Measurements from ENCODE around the gene DIP2C.

Gene DIP2C

DNA sequence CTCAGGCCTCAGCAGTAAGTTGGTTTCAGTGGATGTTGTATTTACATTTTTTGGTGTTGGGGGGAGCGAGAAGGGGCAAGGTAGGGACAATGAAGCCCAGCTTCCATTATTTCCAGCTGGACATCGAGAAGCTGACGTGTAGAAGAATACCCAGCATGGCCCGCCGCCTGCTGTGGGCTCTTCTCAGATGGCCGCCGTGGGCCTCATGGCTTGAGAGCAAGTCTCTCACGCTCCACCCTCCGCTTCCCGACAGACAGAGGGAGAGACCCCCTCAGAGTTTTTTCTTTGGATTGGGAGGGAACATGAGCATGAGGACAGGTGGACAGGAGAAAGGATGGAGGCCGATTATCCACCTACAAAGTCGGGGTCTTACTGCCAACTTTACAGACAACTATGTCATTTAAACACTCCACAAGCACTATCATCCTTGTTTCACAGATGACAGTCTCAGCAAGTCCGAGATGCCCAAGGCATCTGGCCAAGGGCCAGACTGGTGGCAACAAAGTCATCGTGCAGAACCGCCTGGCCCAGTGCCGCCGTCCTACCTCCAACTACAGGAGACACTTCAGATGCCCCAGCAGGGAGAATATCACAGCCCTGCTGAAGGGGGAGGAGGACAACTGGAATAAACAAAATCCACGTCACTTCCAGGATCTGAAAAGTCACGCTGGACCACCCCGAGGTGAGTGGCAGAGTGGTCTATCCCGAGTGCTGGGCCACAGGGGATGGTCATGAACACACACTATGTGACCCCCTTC, 195.9 kb downstream of the DIP2C start:
- Histone ChIP-seq H3K4me3 (ENCODE audit: low read length) (no peak overlapping the region), H3K36me3 (ENCODE audit: control insufficient read depth, insufficient read depth, low read length) (no peaks in the 10 kb centered on the region), H3K9ac (ENCODE audit: low read length) (no peak overlapping the region), H3K9me3 (ENCODE audit: control insufficient read depth, low read length) (no peaks in the 10 kb centered on the region), H3K27me3 (ENCODE audit: control insufficient read depth, insufficient read depth, low read length) (no peaks in the 10 kb centered on the region), H3K4me1 (ENCODE audit: control insufficient read depth, insufficient read depth, low read length) (no peaks in the 10 kb centered on the region)

DNA sequence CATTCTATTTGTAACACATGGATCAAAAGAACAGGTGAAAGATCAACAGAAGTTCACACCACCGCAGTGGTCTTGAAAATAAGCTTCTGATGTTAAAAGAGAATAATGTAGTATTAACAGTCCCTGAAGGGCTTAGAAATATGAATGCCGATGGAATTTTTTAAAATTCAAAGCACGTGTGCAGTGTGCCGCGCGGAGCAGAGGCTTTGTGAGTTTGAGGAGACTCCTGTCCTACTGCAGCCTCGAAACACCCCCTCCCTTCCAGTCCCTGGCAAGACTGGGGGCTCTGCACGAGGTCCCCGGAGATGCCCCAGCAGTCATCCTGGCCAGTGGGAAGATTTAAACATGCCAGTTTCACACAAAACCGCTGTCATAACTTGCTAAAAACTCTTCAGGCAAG, 196.6 kb downstream of the DIP2C start:
- Histone ChIP-seq H3K27me3 (ENCODE audit: control insufficient read depth, insufficient read depth, low read length) (no peaks in the 10 kb centered on the region), H3K36me3 (ENCODE audit: control insufficient read depth, insufficient read depth, low read length) (no peaks in the 10 kb centered on the region), H3K4me3 (ENCODE audit: low read length) (no peak overlapping the region), H3K9ac (ENCODE audit: low read length) (no peak overlapping the region), H3K4me1 (ENCODE audit: control insufficient read depth, insufficient read depth, low read length) (no peaks in the 10 kb centered on the region), H3K9me3 (ENCODE audit: control insufficient read depth, low read length) (no peaks in the 10 kb centered on the region)

DNA sequence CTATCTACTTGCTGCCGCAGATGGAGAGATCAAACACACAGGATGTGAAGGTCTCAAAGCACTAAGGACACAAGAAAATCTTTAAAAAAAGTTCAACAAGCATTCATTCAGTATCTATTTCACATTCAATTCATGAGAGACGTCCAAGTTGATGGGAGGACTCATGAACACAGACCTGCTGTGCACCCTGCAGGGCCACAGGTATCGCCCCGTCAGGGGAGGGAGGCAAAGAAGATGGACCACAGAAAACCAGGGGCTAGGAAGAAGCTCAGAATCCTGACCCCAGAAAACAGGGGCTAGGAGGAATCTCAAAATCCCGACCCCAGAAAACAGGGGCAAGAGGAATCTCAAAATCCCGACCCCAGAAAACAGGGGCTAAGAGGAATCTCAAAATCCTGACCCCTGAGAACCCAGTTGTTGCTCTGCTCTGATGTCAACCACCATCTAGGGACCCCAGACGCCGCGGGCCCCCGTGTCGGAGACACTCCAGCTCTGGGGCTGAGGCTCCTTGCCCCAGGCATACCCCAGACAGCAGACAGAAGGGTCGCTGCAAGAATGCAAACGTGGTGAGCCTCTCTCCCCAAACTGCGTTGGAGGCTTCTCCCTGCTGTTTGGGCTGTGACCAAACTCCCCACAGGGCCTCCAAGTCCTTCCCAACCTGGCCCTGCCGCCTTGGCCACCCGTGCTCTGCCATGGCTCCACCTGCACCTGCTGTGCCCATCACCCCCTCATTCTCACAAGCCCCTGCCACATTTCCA, 197.6 kb downstream of the DIP2C start:
- H3K9me3 ChIP-seq (ENCODE audit: control insufficient read depth, low read length): no peaks in the 10 kb centered on the region
- H3K4me1 ChIP-seq (ENCODE audit: control insufficient read depth, insufficient read depth, low read length): no peaks in the 10 kb centered on the region
- H3K36me3 ChIP-seq (ENCODE audit: control insufficient read depth, insufficient read depth, low read length): no peaks in the 10 kb centered on the region
- H3K9ac ChIP-seq (ENCODE audit: low read length): no peak overlapping the region
- H3K4me3 ChIP-seq (ENCODE audit: low read length): no peak overlapping the region
- H3K27me3 ChIP-seq (ENCODE audit: control insufficient read depth, insufficient read depth, low read length): no peaks in the 10 kb centered on the region

DNA sequence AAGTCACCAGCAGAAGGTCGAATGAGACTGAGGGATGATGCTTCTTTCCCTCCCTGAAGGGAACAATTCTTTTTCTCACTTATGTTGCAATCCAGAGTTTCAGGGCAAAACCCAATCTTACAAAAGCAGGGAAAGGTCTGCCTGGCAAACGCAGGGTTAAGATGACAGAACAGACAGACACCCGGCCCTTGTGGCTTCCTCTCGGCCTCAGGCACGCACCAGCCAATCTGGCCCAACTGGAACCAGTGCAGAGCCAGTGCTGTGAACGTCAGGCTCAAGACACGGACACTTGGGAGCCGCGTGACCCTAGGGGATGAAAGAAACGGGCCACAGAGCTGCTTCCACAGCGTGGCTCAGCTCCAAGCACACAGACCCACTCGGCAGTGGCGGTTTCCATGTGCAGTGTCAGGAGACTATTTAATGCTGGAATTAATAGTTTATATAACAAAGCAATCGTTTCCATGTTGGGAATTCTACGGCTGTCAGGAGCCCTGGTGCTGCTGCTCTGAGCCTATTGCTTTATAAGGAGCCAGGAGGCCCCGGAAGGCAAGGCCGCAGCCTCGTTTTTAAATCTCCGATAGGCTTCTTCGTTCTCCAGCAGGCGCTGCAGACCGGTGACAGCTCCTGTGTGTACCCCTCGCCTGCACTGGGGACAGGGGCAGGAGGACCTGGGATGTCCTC, 198.4 kb downstream of the DIP2C start:
- Histone ChIP-seq H3K27me3 (ENCODE audit: control insufficient read depth, insufficient read depth, low read length) (no peaks in the 10 kb centered on the region), H3K4me1 (ENCODE audit: control insufficient read depth, insufficient read depth, low read length) (no peaks in the 10 kb centered on the region), H3K9ac (ENCODE audit: low read length) (no peak overlapping the region), H3K4me3 (ENCODE audit: low read length) (no peak overlapping the region), H3K36me3 (ENCODE audit: control insufficient read depth, insufficient read depth, low read length) (no peaks in the 10 kb centered on the region), H3K9me3 (ENCODE audit: control insufficient read depth, low read length) (no peaks in the 10 kb centered on the region)

DNA sequence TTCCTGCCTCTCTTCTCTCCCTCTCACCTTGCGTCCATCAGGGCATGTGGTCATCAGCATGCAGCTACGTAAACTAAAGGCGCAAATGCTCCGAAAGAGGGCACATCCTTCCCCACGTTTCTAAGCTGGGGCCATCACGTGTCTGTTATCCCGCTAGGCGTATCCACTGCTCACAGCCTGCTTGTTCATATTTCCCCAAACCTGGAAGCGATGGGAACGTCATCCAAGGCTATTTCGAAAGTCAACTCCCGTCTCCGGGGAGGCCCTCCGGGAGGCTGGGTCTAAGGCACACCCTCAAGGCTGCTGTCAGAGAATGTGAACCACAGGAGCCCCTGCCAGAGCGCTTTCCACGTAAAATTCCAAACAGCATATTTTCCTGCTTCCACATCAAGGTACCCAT, 199.2 kb downstream of the DIP2C start:
- H3K9ac ChIP-seq (ENCODE audit: low read length): no peak overlapping the region
- no peaks in the 10 kb centered on the region for H3K4me1 ChIP-seq (ENCODE audit: control insufficient read depth, insufficient read depth, low read length)
- H3K4me3 ChIP-seq (ENCODE audit: low read length): no peak overlapping the region

DNA sequence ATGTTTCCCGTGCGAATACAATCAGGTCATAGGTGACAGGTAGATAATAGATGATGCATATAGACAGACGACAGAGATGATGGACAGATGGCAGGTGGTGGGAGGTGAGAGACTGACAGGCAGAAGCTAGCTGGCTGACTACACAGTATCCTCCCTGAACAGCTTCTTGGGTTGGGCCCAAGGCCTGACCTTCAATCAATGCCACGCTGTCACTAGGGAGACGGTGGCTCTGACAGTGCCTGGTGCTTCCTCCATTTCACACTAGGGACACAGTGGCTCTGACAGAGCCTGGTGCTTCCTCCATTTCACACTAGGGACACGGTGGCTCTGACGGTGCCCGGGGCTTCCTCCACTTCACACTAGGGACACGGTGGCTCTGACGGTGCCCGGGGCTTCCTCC, 200.1 kb downstream of the DIP2C start:
- Histone ChIP-seq H3K4me1 (ENCODE audit: control insufficient read depth, insufficient read depth, low read length) (no peaks in the 10 kb centered on the region), H3K9ac (ENCODE audit: low read length) (no peak overlapping the region), H3K36me3 (ENCODE audit: control insufficient read depth, insufficient read depth, low read length) (no peaks in the 10 kb centered on the region), H3K9me3 (ENCODE audit: control insufficient read depth, low read length) (no peaks in the 10 kb centered on the region), H3K27me3 (ENCODE audit: control insufficient read depth, insufficient read depth, low read length) (no peaks in the 10 kb centered on the region), H3K4me3 (ENCODE audit: low read length) (no peak overlapping the region)

More for the DNA sequence above, 199.2 kb downstream of the DIP2C start:
- Histone ChIP-seq H3K9me3 (ENCODE audit: control insufficient read depth, low read length) (no peaks in the 10 kb centered on the region), H3K36me3 (ENCODE audit: control insufficient read depth, insufficient read depth, low read length) (no peaks in the 10 kb centered on the region), H3K27me3 (ENCODE audit: control insufficient read depth, insufficient read depth, low read length) (no peaks in the 10 kb centered on the region)

DNA sequence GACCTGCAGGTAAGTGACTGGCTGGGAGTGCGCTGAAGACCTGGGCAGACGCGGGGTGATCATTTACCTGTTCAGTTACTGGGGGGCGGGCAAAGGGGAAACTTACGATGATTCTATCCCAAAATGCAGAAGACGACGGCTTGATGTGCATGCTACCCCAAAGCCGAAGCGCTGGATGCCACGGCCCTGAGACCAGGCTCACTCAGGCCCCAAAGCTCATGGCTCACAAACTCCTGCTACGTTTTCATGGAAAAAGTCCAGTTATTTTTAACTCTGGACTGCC, 200.6 kb downstream of the DIP2C start:
- no peak overlapping the region for H3K4me3 ChIP-seq (ENCODE audit: low read length)

DNA sequence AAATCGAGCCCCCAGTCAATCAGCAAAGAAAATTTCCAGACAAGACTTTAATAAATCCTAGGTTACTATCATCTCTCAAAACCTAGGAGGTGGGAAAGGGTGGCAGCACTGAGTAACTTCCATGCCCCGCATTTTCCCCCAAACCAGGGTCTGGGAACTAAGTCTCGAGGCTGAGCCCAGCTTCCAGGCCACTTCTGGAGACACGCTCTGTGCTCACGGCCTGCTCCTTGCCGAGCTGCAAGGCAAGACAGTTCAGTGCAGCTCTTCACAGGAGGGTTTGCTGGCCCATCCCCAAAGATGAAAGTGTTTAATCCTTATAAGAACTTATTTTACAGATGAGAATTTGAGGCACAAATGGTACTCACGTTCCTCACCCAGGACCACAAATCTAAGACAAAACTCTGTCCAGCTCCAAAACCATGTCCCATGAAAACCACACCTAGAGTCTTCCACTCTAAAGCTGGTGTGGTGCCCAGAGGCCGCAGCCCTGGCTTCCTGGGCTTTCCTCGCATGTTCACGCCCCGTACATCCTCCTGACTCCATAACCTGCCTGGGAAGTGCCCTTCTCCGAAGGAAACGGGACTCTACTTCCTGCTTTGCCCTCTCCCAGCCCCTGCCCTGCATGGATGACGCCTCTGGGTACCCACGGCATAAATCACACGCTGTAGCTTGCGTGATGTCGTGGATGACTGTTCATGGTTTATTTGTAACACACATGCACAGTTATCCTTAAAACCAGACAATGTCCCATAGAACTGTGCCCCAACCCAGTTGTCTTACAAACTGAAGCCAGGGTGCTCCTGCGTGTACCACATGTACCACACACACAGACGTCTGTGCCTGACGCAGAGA, 201.2 kb downstream of the DIP2C start:
- H3K9me3 ChIP-seq (ENCODE audit: control insufficient read depth, low read length): no peaks in the 10 kb centered on the region
- H3K9ac ChIP-seq (ENCODE audit: low read length): no peak overlapping the region
- no peaks in the 10 kb centered on the region for H3K27me3 ChIP-seq (ENCODE audit: control insufficient read depth, insufficient read depth, low read length)
- no peaks in the 10 kb centered on the region for H3K36me3 ChIP-seq (ENCODE audit: control insufficient read depth, insufficient read depth, low read length)
- no peak overlapping the region for H3K4me3 ChIP-seq (ENCODE audit: low read length)
- no peaks in the 10 kb centered on the region for H3K4me1 ChIP-seq (ENCODE audit: control insufficient read depth, insufficient read depth, low read length)

More for the DNA sequence above, 200.6 kb downstream of the DIP2C start:
- Histone ChIP-seq H3K4me1 (ENCODE audit: control insufficient read depth, insufficient read depth, low read length) (no peaks in the 10 kb centered on the region), H3K36me3 (ENCODE audit: control insufficient read depth, insufficient read depth, low read length) (no peaks in the 10 kb centered on the region), H3K9me3 (ENCODE audit: control insufficient read depth, low read length) (no peaks in the 10 kb centered on the region), H3K27me3 (ENCODE audit: control insufficient read depth, insufficient read depth, low read length) (no peaks in the 10 kb centered on the region), H3K9ac (ENCODE audit: low read length) (no peak overlapping the region)

DNA sequence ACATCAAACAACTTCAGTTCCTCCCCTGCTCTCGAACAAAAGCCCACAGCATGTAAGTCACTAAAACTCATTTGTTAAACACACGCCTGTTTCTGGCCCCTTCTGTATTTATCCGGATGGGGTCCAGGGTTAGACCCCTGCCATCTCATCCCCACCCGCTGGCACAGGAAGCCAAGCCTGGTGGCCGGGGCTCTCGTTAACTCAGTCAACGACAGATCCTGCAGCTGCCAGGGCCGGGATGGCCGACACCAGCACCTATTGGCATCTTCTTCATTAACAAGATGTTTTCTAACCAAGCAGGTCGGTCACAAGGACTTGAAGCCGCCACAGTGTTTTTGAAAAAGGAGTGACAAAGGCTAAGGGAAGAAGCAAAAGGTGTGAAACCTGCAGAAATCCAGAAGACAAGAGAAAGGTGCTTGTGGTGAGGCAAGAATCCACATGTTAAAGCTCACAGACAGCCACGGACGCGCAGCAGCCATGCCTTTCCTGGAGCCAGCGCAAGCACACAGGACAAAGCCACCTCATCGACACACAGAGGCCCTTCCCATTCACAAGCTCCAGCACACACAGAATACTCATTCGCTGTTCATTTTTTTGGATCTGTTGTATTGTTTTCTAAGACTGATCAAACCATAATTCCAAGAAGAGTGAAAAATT, 202.7 kb downstream of the DIP2C start:
- Histone ChIP-seq H3K9me3 (ENCODE audit: control insufficient read depth, low read length) (no peaks in the 10 kb centered on the region), H3K4me3 (ENCODE audit: low read length) (no peak overlapping the region), H3K36me3 (ENCODE audit: control insufficient read depth, insufficient read depth, low read length) (no peaks in the 10 kb centered on the region), H3K4me1 (ENCODE audit: control insufficient read depth, insufficient read depth, low read length) (no peaks in the 10 kb centered on the region), H3K27me3 (ENCODE audit: control insufficient read depth, insufficient read depth, low read length) (no peaks in the 10 kb centered on the region), H3K9ac (ENCODE audit: low read length) (no peak overlapping the region)

DNA sequence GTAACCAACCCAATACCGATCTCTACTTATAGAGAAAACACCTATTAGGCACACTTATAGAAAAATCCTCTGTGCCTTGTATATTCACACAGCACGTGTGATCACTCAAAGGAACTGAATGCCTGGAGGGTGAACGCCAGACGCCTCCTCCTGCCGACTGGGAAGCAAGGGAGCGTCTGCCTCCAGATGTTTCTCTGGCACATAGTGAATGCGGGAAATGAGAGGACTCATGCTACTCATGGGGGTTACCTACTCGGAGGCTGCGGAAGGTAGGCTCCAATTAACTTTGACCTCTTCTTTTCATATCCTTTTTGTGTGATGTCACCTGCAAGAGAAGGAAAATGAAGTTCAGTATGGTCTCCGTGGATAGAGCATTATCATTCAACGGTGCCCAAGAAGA, 203.3 kb downstream of the DIP2C start:
- no peak overlapping the region for H3K4me3 ChIP-seq (ENCODE audit: low read length)
- no peak overlapping the region for H3K9ac ChIP-seq (ENCODE audit: low read length)
- H3K4me1 ChIP-seq (ENCODE audit: control insufficient read depth, insufficient read depth, low read length): no peaks in the 10 kb centered on the region

DNA sequence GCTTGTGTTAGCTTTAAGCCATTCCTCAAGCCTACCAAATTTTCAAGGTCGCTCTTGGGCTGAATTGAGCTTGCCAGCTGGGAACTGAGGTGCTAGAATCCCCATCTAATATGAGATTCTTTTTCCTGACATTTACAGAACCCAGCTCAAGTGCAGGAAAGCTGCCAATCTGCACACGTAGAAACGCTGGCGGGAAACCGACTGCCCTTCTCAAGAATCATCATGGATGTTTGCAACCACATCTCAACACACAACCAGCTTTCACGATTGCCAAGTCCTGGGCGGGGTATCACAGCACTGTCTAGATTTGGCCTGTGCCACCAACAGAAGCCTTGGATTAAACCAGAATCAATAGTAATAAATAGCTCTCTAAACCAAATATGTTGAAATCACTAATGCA, 203.7 kb downstream of the DIP2C start:
- Histone ChIP-seq H3K4me3 (ENCODE audit: low read length) (no peak overlapping the region), H3K36me3 (ENCODE audit: control insufficient read depth, insufficient read depth, low read length) (no peaks in the 10 kb centered on the region), H3K9ac (ENCODE audit: low read length) (no peak overlapping the region), H3K9me3 (ENCODE audit: control insufficient read depth, low read length) (no peaks in the 10 kb centered on the region), H3K4me1 (ENCODE audit: control insufficient read depth, insufficient read depth, low read length) (no peaks in the 10 kb centered on the region), H3K27me3 (ENCODE audit: control insufficient read depth, insufficient read depth, low read length) (no peaks in the 10 kb centered on the region)

More for the DNA sequence above, 203.3 kb downstream of the DIP2C start:
- Histone ChIP-seq H3K9me3 (ENCODE audit: control insufficient read depth, low read length) (no peaks in the 10 kb centered on the region), H3K36me3 (ENCODE audit: control insufficient read depth, insufficient read depth, low read length) (no peaks in the 10 kb centered on the region), H3K27me3 (ENCODE audit: control insufficient read depth, insufficient read depth, low read length) (no peaks in the 10 kb centered on the region)

Measured in mucosa of stomach (tissue), 1 donor.